DMS153 treated with DMSO at 0.1 percent for 48 hours (cell line): ENCODE data around the gene LHX3.
"Not testable (repeated sequence)": the region's sequence is repeated elsewhere in the genome, so short reads cannot be mapped to it uniquely, and the experiment has no call there.

Source experiments
- DNase-seq: peaks from one replicate; lab custom pipeline; 2025; ENCODE audit not compliant: unreplicated experiment; lab: John Stamatoyannopoulos, UW

The LHX3 gene

GRCh38 chr9:136157477-136158265, 47.3 kb downstream of the LHX3 start:
- DNase-seq, result no peak

DNA sequence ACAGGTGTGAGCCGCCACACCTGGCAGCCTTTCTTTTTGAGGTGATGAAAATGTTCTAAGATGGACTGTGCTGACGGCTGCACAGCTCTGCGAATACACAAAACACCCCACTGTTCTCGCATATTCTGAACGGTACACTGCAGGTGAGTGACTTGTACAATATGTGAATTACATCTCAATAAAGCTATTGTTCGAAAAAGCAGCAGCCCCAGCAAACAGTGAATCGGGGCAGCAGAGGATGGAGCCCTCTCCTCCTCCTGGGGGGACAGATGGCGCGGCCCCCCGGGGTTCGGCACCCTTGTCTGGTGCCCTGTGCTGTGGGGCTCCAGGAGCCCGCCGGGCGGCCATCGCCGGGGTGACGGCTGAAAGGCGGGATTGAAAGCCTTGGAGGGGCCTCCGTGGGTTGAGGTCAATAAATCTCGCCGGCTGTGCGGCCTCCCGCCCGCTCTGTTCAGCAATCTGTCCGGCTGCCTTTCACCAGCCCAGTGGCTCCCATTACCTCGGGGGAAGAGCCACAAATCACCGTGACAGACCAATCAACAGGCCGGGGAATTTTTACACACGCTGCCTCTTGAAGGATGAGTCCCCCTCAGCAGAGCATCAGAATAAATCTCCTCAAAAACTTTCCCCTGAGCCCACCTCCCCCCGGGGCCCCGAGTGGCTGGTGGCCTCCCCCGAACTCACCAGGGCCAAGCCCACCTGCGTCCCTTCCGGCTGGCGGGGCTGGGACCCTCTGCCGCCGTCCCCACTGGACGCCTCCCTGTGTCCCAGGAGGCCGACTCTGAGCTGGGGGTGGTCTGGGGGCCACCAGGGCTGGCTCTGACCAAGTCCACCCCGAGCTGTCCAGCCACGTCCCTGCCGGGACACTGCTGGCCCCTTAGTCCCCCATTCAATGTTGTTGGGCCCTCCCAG, 48.5 kb downstream of the LHX3 start:
- no peak for DNase-seq

GRCh38 chr9:136155576-136155975, 49.4 kb downstream of the LHX3 start:
- DNase-seq, result no peak

- DNase-seq, result no peak
Measured at GRCh38 chr9:136154943-136155342, 50.0 kb downstream of the LHX3 start.

DNA sequence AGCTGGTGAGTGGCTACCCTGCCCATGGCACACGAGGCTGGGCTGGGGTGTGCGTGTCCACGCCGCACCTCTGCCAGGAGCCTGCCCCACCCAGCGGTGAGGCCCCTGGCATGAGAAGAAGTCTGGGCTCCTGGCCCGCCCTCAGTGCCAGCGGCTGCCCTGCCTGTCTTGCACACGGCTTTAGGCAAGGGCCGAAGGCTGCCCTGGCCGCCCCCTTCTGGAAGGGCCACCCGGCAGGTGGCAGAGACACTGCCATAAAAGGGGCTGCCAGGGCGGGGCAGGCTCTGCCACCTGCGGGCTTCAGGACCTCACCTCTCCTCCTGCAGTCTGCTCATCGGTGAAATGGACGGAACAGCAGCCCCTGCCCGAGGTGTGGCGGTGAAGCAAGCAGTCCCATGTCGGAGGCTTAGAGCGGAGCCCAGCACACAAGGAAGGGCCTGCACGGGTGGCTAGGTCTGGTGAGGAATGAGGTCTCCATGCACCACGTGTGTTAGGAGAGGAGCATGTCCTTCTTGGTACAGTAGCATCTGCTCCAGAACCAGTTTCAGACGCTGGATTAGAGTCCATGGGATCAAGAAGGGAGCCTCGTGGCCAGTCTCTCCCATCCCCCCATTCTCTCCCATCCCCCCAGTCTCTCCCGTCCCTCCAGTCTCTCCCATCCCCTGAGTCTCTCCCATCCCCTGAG, 51.4 kb downstream of the LHX3 start:
- DNase-seq, result no peak

DNA sequence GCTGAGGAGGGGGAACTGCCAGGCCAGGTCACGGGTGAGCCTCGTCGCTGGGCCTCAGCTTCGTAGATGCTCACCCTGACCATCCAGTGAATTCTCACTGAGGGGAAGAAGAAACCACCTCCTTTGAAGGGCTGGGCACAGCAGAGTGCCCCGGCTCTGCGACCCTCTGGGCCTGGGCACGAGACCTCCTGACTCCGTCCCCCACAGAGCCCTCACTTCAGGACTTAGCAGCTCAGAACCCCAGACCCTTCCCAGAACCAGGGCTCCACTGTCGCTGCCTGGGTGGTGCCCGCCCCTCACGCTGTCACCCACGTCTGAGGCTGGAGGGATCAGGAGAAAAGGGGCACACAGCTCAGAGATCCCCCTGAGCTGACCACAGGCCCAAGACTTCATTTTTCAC, 52.0 kb downstream of the LHX3 start:
- no peak for DNase-seq

DNA sequence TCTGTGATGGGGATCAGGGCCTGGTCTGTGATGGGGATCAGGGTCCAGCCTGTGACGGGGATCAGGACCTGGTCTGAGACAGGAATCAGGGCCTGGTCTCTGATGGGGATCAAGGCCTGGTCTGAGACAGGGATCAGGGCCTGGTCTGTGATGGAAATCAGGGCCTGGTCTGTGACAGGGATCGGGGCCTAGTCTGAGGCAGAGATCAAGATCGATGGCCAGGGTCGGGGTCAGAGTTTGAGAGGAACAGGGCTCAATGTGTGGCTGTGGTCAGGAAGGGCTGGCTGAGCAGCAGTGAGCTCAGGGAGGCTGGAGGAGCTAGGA, 52.4 kb downstream of the LHX3 start:
- DNase-seq, result no peak

DNA sequence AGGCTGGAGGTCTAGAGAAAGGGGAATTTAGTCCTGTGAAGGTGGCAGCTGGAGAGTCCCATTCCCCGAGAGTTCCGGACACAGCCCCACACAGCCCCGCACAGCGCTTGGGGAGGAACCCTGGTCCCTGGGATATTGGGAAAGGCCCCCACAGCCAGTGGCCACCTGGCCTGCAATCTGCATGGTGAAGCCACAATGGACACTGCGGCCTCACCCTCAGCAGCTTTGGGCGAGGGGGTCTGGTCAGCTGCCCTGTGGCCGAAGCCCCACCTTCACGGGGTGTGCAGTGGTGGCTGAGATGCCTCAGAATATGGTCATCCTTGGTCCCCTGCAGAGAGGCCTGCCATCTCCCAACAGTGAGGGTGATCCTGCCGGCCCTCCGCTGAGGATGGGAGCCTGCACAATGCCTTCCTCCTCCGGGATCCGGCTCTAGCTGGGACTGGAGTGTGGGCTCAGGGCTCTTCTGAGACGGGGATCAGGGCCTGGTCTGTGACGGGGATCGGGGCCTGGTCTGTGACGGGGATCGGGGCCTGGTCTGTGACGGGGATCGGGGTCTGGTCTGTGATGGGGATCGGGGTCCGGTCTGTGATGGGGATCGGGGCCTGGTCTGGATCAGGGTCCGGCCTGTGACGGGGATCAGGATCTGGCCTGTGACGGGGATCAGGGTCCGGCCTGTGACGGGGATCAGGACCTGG, 52.9 kb downstream of the LHX3 start:
- DNase-seq, result no peak

DNA sequence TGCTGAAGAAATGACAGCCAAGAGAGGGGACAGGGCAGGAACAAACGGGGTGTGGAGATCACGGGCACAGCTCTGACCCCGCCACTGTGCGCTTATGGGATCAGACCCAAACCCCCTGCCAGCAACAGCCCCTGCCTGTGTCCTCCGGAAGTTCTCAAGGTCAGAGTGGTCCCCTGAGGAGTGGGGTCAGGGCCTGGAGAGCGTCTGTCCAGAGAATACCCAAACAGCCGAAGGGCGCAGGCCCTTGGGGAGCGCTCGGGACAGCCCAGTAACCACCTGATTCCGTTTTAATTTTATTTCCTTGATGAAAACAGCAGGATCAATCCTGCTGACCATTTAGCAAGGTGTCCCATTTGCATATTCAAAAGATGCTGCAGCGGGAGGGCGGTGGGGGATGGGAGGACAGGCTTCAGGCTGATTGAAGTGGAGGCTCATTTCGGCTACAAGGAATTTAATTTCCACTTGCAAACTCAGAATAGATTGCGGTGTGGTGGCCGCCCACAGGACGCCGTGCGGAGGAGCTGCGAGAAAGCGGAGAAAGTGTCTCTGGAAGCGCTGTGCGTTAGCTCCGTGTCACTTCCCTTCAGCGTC, 53.6 kb downstream of the LHX3 start:
- DNase-seq, result no peak

GRCh38 chr9:136150664-136151213, 54.2 kb downstream of the LHX3 start:
- not testable (repeated sequence) for DNase-seq

GRCh38 chr9:136149853-136150252, 55.1 kb downstream of the LHX3 start:
- DNase-seq, result no peak

DNA sequence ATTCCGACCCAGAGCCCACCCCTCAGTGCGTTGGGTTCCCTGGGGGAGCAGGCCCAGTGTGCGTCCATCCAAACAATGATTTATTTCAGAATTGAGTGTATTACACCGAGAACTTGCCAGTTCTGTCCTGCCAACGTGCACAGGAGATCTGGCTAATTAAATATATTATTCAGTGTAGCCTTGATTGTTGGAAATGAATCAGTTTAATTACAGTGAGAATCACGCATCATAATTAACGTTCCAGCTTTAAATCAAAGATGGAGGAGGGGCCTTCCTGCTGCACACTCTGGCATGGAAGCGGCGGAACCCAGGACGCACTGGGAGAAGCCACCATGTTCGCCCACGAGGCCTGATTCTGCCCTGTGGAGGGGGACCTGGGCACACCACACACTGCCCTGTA, 55.6 kb downstream of the LHX3 start:
- DNase-seq, result no peak

GRCh38 chr9:136148766-136149165, 56.2 kb downstream of the LHX3 start:
- no peak for DNase-seq

DNA sequence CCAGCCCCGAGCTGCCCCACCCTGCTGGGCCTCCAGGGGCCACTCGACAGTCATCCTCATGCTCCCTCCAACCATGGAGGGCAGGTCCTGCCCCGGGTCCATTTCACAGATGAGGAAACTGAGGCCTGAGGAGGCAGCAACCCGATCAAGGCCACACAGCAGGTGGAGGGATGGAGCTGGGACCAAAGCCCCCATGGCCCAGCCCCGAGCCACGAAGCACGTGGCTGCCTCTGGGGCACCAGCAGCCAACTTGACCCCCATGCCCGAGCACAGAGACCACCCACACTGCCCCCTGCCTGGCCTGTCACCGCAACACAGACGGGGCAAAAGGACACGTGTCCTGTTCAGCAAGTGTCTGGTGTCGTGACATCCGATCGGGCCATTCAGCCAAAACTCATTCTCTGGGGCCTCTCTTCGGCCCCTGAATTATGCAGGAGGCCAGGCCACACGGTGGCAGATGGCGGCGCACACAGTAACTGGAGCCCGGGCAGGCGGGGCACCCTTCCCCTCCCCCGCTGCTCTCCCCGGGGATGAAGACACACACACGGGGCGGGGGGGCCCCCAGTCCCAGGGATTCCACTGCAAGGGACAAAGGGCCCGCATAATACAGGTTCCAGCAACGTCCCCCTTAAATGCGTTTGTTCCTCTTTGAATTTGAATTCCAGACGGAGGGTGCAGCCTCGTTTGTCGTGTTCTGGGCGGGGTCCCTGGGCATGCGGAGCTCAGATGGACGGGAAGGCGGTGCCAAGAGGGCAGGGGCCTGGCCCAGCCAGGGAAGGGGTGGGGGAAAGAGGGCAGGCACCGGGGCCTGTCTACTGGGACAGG, 56.8 kb downstream of the LHX3 start:
- DNase-seq, result no peak

- DNase-seq, result no peak
Measured at GRCh38 chr9:136147038-136147889, 57.7 kb downstream of the LHX3 start.
